HG03378 (cell line): Measurements from ENCODE around the gene TPO.

Experiments used
- ATAC-seq: cut with Tn5 transposase; IDR thresholded peaks from one replicate; pipeline ENCODE4 v1.9.1; 2021; ENCODE audit warnings: mild to moderate bottlenecking, moderate library complexity; ENCODE audit not compliant: unreplicated experiment

TPO gene

DNA sequence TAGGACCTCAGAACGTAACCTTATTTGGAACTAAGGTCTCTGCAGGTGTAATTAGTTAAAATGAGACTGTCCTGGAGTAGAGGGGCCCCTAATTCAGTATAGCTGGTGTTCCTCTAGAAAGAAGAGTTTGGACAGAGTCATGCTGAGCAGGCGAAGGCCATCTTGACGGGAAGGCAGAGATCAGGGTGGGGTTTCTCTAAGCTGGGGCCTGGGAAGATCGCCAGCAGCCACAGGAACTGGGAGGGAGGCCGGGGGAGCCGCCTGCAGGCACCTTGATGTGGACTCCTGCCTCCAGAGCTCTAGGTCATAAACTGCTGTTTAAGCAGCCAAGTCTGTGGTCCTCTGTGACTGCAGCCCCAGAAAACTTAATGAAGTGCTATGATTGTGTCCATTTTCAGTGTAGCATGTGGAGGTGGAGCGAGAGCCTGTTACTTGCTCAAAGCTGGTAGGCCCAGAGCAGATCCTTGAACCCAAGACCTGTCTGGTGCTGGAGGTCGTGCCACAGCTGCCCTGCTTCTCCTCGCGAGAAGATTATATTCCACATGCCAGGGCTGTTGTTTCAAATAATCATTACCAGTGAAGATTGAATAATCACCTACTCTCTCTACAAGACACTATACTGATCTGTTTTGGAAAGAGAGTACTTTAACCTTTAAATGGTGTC is 105.7 kb downstream of the TPO start:
- no peak for ATAC-seq

DNA sequence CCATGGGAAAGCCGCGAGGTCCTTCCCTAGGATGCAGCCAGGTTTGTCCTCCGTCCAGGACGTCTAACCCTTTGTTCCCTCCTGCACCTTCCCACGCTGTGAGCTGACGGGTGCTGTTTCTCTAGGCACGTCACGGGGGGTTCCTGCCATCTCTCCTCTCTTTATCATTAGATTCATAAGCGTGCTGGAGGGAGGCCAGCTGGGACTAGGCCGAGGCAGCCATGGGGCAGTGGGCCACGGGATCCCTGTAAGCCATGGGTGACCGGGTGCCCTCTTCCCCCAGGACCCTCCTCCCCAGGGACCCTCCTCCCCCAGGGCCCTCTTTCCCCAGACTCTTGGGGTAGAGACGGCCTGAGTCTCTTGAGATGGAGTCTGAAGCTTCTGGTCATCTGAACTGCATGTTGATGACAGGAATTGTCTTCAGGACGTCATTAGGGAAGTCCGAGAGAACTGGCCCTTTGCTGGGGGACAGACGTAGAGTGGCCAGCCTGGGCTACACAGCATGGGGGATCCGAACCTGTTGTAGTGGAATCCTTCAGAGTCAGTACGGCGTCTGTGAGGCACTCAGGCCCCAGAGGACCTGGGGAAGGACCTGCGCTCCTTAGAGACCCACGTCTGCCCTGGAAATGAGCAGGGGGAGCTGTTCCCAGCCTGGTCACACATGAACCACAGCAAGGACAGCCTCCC is 108.1 kb downstream of the TPO start:
- ATAC-seq: no peak

GRCh38 chr2:1521878-1522830 is 108.9 kb downstream of the TPO start:
- no peak for ATAC-seq

GRCh38 chr2:1527153-1527992 is 114.1 kb downstream of the TPO start:
- ATAC-seq: no peak

- ATAC-seq: no peak
Observed at GRCh38 chr2:1528273-1529064, 115.2 kb downstream of the TPO start.

GRCh38 chr2:1538663-1539062 is 125.4 kb downstream of the TPO start:
- no peak for ATAC-seq

- no peak for ATAC-seq
Observed at GRCh38 chr2:1539441-1539840, 126.2 kb downstream of the TPO start.

DNA sequence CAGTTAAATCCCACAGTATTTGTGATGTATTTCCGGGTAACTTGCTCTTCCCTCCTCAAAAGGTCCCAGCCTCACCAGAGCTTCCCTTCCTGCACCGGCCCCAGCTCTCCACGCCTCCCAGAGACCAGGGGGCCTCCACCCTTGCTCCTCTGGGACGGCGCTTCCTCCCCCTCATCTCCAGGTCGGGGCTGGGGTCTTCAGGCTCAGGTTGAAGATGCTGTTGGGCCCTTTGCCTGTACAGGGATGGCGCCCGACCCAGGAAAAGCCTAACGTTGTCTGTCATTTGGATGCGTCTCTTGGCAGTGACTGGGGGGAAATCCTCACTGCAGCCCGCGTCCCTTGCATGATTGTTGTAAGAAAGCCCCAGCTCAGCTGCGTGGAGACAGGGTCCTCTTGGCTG is 126.7 kb downstream of the TPO start:
- ATAC-seq: no peak

DNA sequence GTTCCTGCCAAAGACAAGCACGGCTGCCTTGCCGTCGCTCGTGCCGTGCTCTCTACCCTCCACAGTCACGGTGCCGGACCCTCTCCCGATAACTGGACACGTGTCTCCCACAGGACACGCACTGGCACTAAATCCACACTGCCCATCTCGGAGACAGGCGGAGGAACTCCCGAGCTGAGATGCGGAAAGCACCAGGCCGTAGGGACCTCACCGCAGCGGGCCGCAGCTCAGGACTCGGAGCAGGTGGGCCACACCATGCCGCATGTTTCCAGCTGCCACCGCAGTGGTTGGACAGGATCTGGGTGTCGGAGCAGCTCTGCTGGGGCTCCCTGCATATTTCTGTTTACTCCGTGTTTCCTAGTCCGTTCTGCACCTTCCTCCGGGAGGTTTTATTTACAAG is 127.2 kb downstream of the TPO start:
- no peak for ATAC-seq

- no peak for ATAC-seq
Observed at GRCh38 chr2:1541040-1541439, 127.8 kb downstream of the TPO start.

DNA sequence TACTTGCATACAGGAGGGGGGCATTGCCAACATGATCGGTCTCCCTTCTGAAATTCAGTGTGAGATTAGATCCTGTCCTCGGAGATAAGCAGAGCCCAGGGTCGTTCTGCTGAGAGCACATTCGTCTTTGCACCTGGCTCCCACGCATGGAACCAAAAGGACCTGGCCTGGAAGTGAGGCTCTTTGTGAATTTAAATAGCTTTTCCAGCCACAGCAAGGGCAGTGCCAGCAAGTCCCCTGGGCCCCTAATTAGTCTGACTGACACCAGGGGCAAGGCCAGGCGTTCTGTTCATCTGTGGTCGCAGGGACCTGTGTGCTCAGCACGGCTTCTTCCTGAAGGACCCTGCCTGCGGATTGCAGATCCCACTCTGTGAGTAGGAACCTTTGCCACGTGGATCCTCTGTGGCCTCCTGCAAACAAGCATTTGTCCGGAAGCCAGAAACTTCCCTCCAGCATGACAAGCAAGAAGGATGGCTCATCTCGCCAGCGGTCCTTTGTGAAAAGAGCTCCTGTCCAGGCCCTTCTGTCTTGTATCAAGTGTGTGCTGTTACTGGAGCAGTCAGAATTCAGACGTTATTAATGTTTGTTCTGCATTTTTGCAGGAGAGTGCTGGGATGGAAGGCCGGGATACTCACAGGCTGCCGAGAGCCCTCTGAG is 128.7 kb downstream of the TPO start:
- ATAC-seq: no peak

DNA sequence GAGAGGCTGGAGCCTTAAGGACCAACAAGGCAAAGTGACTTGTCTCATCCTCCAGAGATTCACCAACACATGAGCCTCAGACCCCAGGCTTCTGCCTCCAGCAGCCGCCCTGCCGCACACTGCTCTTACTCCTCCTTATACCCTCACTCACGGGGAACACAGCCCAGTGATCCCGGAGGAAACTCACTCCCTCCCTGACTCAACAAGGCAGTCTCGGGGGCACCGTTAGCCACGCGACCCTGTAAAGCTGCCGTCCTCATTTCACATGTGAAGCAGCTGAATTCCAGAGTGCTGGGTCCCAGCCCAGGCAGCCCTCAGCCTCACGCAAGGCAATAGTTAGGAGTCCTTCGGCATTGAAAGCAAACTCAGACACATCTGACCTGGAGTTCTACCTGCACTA is 129.7 kb downstream of the TPO start:
- no peak for ATAC-seq

- ATAC-seq: no peak
Observed at GRCh38 chr2:1543776-1544477, 130.7 kb downstream of the TPO start.

- ATAC-seq: no peak
Observed at GRCh38 chr2:1544478-1545069, 131.3 kb downstream of the TPO start.

GRCh38 chr2:1546023-1546591 is 132.8 kb downstream of the TPO start:
- no peak for ATAC-seq

- no peak for ATAC-seq
Observed at GRCh38 chr2:1546901-1547300, 133.6 kb downstream of the TPO start.

DNA sequence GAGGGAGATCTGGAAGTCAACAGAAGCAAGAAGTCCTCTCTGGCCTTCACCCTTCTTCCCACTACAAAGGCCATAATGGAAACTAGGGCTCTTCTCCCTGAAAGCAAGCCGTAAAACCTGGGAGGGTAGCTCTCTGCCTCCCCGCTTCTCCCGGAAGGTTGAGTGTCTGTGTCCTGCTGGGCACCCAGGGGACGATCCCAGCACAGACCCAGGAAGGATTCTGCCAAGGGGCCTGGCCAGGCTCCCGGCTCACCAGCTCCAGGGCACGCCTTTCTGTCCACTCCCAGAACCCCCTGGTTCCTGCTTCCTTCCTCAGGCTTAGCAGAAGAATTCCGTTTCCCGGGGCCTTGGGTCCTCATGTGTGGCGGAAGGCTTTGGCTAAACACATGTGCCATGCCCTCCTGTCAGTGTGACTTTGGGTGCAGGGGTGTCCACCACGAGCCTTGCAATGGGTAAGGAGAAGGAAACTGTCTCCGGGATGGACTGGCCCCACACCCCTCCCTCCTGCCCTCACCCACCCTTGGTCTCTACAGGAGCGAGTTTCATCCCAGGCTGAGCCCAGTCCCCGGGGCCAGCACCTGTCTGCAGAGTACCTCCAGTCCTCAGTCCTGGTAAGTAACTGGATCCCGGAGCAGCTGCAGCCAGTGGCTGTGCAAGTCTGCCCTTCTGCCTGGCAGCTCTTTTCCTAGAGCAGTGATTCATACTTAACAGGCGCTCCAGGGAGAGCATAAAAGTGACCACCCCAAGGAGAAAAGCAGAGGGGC is 135.8 kb downstream of the TPO start:
- ATAC-seq: no peak
